GM11168 (cell line): ENCODE data around the gene ZDHHC11B.
"Not testable (repeated sequence)": the region's sequence is repeated elsewhere in the genome, so short reads cannot be mapped to it uniquely, and the experiment has no call there.

Source experiments
- in situ Hi-C: fragments of 300-500 bp; cut with MboI; formaldehyde crosslinking; loops from one replicate; pipeline ENCODE4 v1.12.0; 2022; ENCODE audit warnings: low sequenced_read_pairs; ENCODE audit not compliant: unreplicated experiment

Gene ZDHHC11B

DNA sequence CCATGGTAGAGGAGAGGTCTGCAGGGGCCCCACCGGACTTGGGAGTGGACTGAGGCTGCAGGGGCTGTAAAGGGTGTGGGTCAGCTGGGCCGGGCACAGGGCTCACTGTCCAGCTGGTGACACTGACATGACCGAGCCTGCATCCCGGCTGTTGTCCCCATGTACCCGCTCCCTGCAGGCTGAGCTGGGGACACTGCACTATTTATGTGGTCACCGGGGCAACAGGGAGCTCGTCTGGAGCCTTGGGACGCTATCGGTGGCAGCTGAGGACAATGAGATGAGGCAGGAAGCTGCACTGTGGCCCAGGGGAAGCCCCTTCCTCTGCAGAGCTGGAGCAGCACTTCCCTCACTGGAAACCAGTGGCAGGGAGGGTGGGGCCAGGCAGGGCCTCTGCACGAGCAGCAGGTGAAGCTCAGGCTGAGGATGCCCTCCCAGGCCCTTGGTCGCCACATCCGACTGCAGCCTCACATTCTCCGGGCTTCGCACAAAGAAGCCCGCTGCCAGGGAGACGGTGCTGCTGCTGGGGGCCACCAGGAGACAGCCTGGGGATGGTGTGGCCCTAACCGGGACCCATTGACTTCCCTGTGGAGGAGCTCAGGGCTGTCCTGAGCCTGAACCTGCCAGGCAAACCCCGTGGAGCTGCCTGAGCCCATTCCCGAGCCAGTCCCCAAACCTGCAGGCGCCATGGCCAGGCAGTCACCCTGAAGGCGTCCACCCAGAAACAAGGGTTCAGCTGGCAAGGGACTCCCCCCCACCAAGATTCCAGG lies 26.4 kb downstream of the ZDHHC11B start:
- in situ Hi-C loops: no loop called here

DNA sequence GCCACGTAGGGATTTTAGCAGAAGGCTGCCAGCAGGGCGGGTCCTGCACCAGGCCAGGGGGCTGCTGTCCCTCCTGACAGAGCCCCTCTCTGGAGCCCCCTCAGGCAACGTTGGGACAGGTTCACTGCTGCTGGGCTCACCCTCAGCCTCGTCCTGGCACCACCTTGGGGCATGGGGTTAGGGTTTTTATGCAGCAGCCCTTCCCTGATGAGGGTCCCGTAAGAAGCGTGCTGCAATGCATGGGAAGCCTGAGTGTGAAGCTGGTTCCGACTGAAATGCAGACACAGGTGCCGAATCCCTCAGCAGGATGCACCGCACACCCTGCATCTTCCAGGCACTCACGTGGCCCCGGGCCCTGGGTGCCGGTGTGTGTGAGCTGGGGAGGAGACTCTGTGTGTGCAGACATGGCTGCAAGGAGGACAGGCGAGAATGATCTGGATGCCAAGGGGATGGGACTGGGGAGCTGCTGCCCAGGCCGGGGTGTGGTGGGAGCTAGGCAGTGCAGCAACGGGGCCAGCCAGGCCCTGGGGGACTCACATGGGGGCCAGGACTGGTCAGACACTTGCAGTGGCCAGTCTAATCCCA lies 27.1 kb downstream of the ZDHHC11B start:
- in situ Hi-C loops: no loop called here

DNA sequence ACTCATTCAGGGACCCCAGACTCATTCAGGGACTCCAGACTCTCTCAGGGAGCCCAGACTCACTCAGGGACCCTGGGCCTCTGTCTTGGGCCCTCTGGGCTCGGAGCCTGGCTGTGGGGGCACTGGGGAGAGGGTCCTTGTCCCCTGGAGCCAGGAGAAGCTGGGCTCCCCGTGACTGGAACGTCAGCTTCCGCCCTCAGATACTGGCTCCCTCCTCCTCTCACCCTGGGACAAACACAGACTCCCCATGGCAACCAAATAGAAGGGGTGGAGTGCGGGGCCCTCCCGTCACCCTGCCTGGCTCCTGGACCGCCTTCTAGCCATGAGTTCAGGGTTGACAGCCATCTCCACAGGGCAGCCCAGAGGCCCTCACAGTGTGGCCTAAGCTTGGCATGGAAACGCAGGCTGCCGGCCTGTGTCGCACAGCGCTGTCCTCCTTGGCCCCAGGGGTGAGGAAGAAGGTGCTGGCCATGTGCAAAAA lies 27.6 kb downstream of the ZDHHC11B start:
- in situ Hi-C loops: no loop called here

DNA sequence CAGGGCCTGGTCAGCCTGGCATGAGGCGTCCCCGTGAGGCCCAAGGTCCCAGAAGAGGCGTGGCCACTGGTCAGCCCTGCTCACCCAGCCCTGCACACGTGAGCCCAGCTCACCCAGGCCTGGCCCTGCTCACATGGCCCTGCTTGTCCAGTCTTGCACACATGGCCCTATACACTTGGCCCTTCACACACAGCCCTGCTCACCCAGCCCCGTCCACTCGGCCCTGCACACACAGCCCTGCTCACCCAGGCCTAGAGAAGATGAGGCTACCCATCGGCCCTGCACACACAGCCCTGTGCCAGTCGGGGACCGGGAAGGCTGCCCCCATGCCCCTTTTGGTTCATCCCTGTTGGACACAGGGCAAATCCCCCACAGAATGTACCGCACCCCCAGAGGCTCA lies 28.4 kb downstream of the ZDHHC11B start:
- in situ Hi-C loops: no loop called here

DNA sequence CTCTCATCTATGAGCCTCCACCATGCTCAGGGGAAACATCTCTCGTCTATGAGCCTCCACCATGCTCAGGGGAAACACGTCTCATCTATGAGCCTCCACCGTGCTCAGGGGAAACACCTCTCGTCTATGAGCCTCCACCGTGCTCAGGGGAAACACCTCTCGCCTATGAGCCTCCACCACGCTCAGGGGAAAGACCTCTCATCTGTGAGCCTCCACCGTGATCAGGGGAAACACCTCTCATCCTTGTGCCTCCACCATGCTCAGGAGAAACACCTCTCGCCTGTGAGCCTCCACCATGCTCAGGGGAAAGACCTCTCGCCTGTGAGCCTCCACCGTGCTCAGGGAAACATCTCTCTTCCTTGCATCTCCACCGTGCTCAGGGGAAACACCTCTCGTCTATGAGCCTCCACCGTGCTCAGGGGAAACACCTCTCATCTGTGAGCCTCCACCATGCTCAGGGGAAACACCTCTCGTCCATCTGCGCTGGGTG lies 30.3 kb downstream of the ZDHHC11B start:
- in situ Hi-C loops: not testable (repeated sequence)

DNA sequence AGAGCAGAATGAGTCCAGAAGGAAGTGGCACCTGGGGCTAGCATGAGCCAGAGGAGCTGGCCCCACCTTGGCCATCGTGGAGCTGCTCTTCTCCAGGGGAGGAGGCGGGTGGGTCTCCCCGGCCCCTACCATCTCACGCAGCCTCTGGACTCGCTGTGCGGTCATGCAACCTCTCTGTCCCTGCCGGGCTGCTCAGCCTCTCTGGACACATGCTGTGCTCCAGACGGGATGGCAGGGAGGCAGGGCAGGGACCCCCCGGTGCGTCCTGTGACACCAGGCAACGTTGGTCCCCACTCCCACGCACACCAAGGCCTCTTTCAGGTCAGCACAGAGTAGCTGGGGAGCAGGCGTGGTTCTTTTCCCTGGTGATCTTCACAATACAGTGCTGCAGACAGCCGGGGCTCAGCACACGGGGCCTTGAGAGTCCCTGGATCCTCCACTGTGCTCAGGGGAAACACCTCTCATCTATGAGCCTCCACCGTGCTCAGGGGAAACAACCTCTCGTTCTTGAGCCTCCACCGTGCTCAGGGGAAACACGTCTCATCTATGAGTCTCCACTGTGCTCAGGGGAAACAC lies 30.9 kb downstream of the ZDHHC11B start:
- in situ Hi-C loops: not testable (repeated sequence)

DNA sequence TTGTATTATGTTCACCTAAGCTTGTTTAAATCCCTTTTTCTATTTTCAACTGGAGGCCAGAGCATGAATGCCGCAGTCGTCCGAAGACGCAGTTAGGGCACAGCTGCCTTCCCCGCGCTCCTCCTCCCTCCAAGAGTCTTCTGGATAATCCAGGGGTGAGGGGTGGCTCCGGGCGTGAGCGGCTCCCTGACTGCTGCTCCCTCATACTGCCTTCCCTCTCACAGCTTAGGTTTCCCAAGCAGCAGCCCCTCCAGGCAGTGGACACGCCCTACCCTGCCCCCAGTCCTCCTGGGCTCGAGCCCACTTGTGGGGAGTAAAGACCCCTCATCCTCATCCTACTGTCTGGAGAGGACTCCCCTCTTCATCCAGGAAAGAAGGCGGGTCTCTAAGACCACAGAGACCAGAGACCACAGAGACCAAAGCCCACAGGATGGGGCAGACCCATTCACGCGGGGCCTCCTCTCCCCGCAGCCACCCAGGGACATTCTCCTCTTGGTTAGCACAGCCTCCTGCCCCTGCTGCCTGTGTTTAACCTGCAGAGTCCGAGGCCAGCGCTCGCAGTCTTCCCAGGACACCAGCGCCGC lies 31.9 kb downstream of the ZDHHC11B start:
- in situ Hi-C loops: not testable (repeated sequence)

DNA sequence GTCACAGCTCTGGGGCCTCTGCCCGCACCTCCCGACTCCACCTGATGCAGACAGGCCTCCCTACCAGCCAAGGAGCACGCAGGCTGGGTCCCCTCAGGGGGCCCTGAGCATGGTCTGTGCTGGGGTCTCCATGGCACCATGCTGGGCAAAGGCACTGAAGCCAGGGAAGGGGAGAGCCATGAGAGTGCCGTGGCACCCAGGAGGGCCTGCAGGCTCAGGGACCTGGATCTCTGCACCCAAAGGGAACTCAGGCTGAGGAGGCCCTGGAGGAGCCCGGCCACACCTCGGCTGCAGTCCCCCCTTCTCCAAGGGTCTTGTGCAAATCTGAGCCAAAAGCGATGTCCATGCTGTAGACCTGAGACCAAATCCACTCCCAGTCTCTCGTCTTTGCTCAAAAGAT lies 32.5 kb downstream of the ZDHHC11B start:
- in situ Hi-C loops: not testable (repeated sequence)

DNA sequence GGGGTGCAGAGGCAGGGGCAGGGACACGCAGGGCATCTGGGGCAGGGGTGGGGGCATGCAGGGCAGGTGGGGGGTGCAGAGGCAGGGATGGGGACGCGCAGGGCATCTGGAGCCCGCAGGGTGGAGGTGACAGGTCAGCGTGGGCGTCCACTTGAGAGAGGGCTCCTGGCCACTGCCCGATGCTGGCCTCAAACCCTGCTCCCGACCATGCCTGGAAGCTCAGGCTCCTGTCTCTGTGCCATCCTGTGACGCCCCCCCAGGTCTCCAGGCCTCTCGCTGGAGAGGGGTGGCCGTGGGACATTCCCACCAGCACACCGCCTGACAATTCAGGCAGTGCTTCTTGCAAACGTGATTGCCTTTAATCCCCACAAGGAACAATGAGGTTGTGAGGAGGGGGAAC lies 33.0 kb downstream of the ZDHHC11B start:
- in situ Hi-C loops: no loop called here

DNA sequence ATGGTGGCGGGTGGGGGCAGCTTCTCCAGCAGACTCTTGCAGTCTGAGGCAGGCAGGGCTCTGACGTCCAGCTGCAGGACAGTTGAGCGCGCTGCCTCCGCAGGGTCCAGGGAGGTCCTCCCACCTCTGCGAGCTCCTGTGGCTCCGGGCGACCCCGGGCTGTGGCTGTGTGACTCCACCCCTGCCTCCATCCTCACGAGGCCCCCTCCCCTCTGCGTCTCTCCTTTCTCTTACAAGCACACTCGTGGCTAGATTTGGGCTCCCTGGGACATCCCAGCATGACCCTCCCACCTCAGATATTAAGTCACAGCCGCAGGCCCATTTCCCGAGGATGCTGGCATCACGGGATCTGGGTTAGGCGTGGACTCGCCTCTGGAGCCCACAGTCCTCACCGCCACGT lies 34.3 kb downstream of the ZDHHC11B start:
- in situ Hi-C loops: not testable (repeated sequence)

DNA sequence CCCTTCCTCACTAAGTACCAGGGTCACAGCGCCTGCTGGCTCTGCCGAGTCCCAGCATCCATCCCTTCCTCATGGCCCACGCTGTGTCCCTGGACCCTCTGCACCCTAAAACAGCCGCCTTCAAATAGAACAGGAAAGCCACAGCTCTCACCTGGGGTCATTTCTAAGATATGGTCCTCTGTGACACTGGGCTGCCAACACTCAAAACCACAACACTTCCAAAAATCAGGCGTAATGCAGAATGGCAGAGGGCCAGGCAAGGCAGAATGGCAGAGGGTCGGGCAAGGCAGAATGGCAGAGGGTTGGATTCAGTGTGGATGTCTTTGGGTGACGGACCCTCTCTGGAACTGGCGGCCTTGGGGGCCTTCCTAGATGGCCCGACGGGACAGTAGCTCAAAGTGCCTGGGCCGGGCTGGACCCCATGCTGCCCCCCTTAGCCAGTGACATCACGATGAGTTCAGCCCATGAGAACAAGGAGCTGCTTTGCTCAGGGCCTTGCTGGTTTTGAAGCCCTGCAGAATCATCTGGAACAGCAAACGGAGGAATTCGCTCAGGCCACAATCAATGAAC lies 35.3 kb downstream of the ZDHHC11B start:
- in situ Hi-C loops: no loop called here

DNA sequence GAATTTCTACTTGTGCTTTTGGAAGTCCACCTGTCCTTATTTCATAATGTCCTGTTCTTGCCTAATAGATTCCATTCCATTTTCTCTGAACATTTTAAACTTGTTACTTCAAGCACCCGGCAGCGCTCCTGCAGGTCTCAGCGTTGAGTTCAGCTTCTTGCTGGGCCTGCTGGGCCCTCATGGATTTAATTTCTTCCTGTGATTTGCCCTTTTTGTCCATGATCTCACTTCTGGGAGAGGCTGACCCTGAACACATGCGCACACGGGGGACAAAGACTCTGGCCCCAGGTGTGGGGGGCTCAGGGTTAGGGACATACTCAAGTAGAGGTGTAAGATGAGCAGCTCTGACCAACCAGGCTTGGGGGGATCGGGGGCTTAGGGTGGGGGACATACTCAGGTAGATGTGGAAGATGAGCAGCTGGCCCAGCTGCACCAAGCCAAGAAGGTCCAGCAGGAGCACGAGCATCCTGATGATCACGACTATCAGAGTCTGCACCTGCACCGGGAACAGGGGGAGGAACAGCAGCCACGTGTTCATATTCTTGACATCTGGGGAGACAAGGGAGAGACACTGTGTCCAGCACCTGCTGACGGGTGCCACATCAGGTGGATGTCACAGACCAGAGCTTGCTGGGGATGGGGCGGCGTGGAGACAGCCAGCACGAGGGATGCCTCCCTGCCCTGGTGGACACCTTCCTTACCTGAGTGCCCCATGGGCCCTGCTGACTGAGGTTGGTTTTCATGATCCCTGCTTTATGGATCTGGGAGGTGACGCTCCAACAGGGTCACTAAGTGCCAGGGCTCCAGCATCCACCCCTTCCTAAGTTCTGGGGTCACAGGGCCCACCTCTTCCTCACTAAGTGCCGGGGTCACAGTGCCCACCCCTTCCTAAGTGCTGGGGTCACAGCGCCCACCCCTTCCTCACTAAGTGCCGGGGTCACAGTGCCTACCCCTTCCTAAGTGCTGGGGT lies 36.2 kb downstream of the ZDHHC11B start:
- in situ Hi-C loops: not testable (repeated sequence)

DNA sequence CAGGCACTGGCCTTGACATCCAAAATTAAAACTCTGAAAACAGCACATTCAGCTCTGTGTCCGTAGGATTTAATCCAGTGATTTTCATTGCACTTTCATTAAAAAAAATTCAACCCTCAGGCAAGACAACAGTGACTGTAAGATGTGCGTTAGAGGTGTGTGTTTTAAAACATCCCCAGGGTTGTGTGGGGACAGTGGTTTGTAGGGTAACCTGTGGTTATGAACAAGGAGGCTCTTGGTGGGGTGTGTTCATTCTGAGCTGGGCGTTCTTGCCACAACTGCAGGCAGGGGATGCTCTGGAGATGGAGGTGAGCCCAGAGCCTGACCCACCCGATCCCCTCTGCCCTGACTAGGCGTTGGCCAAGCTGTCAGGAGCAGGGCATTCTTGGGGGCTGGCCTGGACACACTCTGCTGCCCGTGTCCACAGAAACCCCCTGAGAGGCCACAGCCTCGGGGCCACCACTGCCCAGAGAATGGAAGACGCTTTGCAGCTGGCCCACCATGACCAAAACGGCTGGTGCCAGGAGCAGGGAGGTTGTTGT lies 37.2 kb downstream of the ZDHHC11B start:
- in situ Hi-C loops: not testable (repeated sequence)

DNA sequence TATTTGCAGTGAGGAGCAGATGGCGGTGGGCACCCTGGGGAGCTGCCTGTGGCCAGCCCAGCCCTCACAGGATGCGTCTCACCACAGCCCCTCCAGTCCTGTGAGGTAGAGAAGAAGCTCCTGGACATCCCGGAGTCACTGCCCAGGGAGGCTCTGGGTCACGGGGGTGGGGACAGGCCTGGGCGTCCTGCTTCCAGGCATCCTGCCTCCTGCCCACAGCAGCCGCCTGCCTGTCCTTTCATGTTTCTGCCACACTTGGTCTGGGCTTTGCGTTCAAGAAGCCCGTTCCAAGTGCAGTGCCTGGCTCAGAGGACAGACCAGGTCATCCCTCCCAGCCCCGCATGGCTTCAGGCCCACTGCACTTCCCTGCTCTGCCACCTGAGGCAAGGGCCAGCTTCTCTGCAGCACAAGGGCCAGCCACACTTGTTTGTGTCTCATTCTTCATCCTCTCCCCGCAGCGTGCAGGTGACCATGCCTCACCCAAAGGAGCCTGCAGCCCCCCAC lies 38.2 kb downstream of the ZDHHC11B start:
- in situ Hi-C loops: no loop called here

DNA sequence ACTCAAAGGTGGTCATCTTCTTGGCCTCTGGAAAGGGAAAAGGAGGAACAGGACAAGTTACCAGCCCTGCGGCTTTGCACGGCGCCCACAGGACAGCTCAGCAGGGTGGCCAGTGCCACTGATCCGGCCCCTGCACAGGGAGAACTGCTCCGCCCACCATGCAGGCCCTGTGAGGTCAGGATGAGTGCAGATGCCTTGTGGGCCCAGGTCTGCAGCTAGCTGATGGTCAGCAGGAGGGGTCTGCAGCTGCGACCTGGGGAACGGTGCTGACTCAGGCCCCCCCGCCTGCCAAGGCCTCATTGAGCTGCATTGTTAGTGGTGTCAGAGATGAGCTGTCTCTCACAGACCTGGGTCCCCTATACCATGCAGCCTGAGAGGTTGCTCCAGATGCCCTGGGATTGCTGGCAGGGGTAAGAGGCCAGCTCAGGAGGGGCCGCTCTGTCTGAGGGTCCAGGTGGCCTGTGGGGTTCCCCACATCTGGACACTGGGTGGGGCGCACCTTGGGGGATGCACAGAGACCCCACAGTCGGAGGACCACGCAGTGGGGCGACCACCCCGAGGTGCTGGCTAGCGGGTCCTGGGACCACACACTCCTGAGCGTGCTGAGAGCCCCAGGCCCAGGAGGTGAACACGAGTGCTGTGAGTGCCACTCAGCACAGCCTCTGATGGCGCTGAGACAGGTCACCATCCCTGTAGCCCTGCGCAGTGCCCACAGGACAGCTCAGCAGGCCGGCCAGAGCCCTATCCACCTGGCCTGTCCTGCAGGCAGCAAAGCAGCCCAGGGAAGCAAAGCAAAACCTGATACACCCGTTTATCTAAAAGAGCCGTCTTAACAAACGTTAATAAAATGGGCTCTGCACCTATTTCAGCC lies 39.0 kb downstream of the ZDHHC11B start:
- in situ Hi-C loops: not testable (repeated sequence)

DNA sequence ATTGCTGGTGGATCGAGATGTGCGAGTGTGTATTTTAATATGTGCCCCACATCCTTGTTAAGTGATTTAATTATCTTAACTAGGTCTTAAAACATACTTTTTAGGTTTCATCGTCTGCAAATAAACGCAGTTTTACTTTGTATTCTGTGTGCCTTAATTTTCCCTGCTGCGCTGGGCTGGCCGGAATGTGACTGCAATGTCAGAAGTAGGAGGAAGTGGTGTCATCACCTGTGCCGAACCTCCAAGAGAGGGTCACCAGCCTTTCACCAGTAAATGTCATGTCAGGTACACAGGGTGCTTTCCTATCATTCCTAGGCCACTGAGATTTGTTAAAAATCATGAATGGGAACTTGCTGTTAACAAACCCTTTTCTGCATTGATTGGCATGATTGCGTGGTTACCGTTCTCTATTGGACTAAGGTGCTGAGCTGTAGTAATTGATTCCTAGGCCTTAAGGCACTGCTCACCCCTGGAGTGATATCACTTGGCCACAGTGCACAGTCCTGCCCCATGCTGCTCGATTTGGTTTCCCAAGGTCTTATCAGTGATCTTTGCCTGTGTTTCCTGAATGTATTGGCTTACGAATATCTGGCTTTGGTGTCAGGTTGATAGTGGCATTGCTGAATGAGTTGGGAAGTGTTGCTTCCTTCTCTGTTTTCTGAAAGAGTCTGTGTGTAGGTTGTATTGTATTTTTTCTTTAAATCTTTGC lies 40.7 kb downstream of the ZDHHC11B start:
- in situ Hi-C loops: loop anchor here (5.0 kb wide), 1 partner anchor 93 kb away; no protein-coding TSS in a partner anchor

DNA sequence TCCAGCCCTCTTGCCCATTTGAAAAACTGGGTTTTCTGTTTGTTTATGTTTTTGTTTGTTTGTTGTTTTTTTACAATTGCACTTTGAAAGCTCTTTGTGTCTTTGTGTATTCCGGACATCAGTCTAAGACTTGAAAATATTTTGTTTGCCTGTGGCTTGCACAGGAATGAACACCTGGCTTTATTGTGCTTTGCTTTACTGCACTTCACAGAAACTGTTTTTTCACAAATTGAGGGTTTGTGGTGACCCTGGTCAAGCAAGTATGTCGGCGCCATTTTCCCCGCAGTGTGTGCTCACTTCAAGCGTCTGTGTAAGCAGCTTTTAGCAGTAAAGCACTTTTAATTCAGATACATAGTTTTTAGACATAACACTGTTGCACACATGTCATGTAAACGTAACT lies 42.3 kb downstream of the ZDHHC11B start:
- in situ Hi-C loops: loop anchor here (5.0 kb wide), 1 partner anchor 95 kb away; no protein-coding TSS in a partner anchor
